Measurements from ENCODE around the gene SRPK2.
"Not testable (repeated sequence)": the region's sequence is repeated elsewhere in the genome, so short reads cannot be mapped to it uniquely, and the experiment has no call there.

DNA sequence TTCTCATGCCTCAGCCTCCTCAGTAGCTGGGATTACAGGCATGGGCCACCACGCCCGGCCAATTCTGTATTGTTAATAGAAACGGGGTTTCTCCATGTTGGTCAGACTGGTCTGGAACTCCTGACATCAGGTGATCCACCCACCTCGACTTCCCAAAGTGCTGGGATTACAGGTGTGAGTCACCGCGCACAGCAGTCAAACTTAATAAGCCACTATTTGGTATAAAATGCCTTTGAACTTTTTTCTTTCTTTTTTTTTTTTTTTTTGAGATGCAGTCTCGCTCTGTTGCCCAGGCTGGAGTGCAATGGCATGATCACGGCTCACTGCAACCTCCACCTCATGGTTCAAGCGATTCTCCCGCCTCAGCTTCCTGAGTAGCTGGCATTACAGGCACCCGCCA lies 40.5 kb downstream of the SRPK2 start:
- not testable (repeated sequence) for TF ChIP-seq ZNF121 (CRISPR knock-in tag; IDR thresholded peaks at IDR 0.05); RAD21 (CRISPR knock-in tag; IDR thresholded peaks at IDR 0.05); EP300 (IDR thresholded peaks at IDR 0.05; ENCODE audit: low read depth in 2 of 2, low read length in 2 of 2); EP300 (CRISPR knock-in tag; IDR thresholded peaks at IDR 0.05; ENCODE audit: borderline replicate concordance); GABPA (IDR thresholded peaks at IDR 0.05; ENCODE audit: low read depth, low read length); GABPA (CRISPR knock-in tag; IDR thresholded peaks at IDR 0.05; ENCODE audit: low read depth)
- TF ChIP-seq, protein P1, sequence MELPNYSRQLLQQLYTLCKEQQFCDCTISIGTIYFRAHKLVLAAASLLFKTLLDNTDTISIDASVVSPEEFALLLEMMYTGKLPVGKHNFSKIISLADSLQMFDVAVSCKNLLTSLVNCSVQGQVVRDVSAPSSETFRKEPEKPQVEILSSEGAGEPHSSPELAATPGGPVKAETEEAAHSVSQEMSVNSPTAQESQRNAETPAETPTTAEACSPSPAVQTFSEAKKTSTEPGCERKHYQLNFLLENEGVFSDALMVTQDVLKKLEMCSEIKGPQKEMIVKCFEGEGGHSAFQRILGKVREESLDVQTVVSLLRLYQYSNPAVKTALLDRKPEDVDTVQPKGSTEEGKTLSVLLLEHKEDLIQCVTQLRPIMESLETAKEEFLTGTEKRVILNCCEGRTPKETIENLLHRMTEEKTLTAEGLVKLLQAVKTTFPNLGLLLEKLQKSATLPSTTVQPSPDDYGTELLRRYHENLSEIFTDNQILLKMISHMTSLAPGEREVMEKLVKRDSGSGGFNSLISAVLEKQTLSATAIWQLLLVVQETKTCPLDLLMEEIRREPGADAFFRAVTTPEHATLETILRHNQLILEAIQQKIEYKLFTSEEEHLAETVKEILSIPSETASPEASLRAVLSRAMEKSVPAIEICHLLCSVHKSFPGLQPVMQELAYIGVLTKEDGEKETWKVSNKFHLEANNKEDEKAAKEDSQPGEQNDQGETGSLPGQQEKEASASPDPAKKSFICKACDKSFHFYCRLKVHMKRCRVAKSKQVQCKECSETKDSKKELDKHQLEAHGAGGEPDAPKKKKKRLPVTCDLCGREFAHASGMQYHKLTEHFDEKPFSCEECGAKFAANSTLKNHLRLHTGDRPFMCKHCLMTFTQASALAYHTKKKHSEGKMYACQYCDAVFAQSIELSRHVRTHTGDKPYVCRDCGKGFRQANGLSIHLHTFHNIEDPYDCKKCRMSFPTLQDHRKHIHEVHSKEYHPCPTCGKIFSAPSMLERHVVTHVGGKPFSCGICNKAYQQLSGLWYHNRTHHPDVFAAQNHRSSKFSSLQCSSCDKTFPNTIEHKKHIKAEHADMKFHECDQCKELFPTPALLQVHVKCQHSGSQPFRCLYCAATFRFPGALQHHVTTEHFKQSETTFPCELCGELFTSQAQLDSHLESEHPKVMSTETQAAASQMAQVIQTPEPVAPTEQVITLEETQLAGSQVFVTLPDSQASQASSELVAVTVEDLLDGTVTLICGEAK (IDR thresholded peaks at IDR 0.05) = not testable (repeated sequence)
- TF ChIP-seq, protein P1 (CRISPR knock-in tag; IDR thresholded peaks at IDR 0.05) = not testable (repeated sequence)
- TF ChIP-seq, protein P2, sequence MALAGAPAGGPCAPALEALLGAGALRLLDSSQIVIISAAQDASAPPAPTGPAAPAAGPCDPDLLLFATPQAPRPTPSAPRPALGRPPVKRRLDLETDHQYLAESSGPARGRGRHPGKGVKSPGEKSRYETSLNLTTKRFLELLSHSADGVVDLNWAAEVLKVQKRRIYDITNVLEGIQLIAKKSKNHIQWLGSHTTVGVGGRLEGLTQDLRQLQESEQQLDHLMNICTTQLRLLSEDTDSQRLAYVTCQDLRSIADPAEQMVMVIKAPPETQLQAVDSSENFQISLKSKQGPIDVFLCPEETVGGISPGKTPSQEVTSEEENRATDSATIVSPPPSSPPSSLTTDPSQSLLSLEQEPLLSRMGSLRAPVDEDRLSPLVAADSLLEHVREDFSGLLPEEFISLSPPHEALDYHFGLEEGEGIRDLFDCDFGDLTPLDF (CRISPR knock-in tag; IDR thresholded peaks at IDR 0.05) = not testable (repeated sequence)

Measured in HepG2 (cell line).